ENCODE results near the gene DNAH8.

GRCh38 chr6:38910207-38910606, 195.1 kb downstream of the DNAH8 start:
- TF ChIP-seq EZH2 (IDR thresholded peaks at IDR 0.05; ENCODE audit: borderline replicate concordance, low read depth, low read length, severe bottlenecking) (no peak), POLR2AphosphoS5 (IDR thresholded peaks at IDR 0.05; ENCODE audit: insufficient read depth, low read depth, low read length) (no peak), MYC (IDR thresholded peaks at IDR 0.05; ENCODE audit: low read depth, low read length) (no peak), CTCF (IDR thresholded peaks at IDR 0.05; ENCODE audit: extremely low read depth in 1 of 2, insufficient read depth in 1 of 2, low read depth in 1 of 2, low read length in 2 of 2) (no peak), GATA2 (IDR thresholded peaks at IDR 0.05; ENCODE audit: insufficient read depth, insufficient read length, low read depth, low read length) (no peak)
